Globus pallidus (tissue), 1 donor: ENCODE results near the gene GNA14.
"Not testable (repeated sequence)": the region's sequence is repeated elsewhere in the genome, so short reads cannot be mapped to it uniquely, and the experiment has no call there.

ENCODE experiments used
- DNase-seq: peaks from one replicate; pipeline ENCODE4 v3.0.0-alpha.2; 2015; ENCODE audit warnings: low spot score

GNA14 gene

GRCh38 chr9:77648234-77649108 lies at the start of gene GNA14:
Gene GNA14 (minus strand): TSS chr9:77648322. CDS start chr9:77647793, 529 bp downstream.
- peak; percentile 32 for DNase-seq

GRCh38 chr9:77697238-77697984 lies 49.3 kb upstream of the GNA14 start:
- DNase-seq = no peak

- DNase-seq = not testable (repeated sequence)
Observed at GRCh38 chr9:77690723-77691122, 42.6 kb upstream of the GNA14 start.

GRCh38 chr9:77690119-77690518 lies 42.0 kb upstream of the GNA14 start:
- DNase-seq = not testable (repeated sequence)

GRCh38 chr9:77687737-77688136 lies 39.6 kb upstream of the GNA14 start:
- not testable (repeated sequence) for DNase-seq

- no peak for DNase-seq
Observed at GRCh38 chr9:77680581-77680980, 32.5 kb upstream of the GNA14 start.

GRCh38 chr9:77679661-77680368 lies 31.7 kb upstream of the GNA14 start:
- no peak for DNase-seq

- no peak for DNase-seq
Observed at GRCh38 chr9:77679088-77679487, 31.0 kb upstream of the GNA14 start.

- no peak for DNase-seq
Observed at GRCh38 chr9:77677957-77678535, 29.9 kb upstream of the GNA14 start.

GRCh38 chr9:77677397-77677796 lies 29.3 kb upstream of the GNA14 start:
- DNase-seq = no peak

GRCh38 chr9:77673941-77674791 lies 26.0 kb upstream of the GNA14 start:
- no peak for DNase-seq

- no peak for DNase-seq
Observed at GRCh38 chr9:77672183-77672582, 24.1 kb upstream of the GNA14 start.

GRCh38 chr9:77667151-77667550 lies 19.0 kb upstream of the GNA14 start:
- no peak for DNase-seq

- peak; percentile 18 for DNase-seq
Observed at GRCh38 chr9:77663754-77664153, 15.6 kb upstream of the GNA14 start.

- no peak for DNase-seq
Observed at GRCh38 chr9:77661566-77662085, 13.5 kb upstream of the GNA14 start.

- no peak for DNase-seq
Observed at GRCh38 chr9:77659926-77660325, 11.8 kb upstream of the GNA14 start.

GRCh38 chr9:77651203-77651602 lies 3.1 kb upstream of the GNA14 start:
- DNase-seq = no peak

GRCh38 chr9:77649109-77649812 lies 1.1 kb upstream of the GNA14 start:
- no peak for DNase-seq

- DNase-seq = no peak
Observed at GRCh38 chr9:77647267-77648233, 572 bp downstream of the GNA14 start.
